T-cell (primary cell): ENCODE results near the gene PRODH2. TPM values are rescaled to one million over a fixed set of nuclear protein-coding genes. Genes with fewer than 3 reads are reported as not detected.

Source experiments
- ATAC-seq, 4 experiments: fragments of 200-7000 bp in 3 of 4; fragments of 150-1000 bp in 1 of 4; cut with Tn5 transposase; replicated peaks in 1 of 4; 1 replicate in 3 of 4; 2 replicates in 1 of 4; pipeline ENCODE4 v1.10.0; 2021; ENCODE audit warnings: moderate library complexity in 3 of 4, mild to moderate bottlenecking in 2 of 4, moderate number of reproducible peaks in 1 of 4
- CTCF ChIA-PET, 2 donors: fragments of 300-600 bp; sonication (Branson Sonifier 250); formaldehyde crosslinking; loops; one replicate each; lab custom pipeline; 2022; ENCODE audit warnings: antibody characterized with exemption in 2 of 2; lab: Charles Lee
- POLR2A ChIA-PET, 2 donors: fragments of 300-600 bp; sonication (Branson Sonifier 250); formaldehyde crosslinking; loops; one replicate each; lab custom pipeline; 2022; ENCODE audit warnings: antibody characterized with exemption in 2 of 2; lab: Charles Lee
- DNase-seq, 35 experiments: peaks; one replicate each; pipeline versions ENCODE4 v3.0.0 to v3.0.0-alpha.2; 2013 to 2023
- H3K27ac ChIP-seq: one replicate; pipeline ENCODE4 v1.5.1; 2013; ENCODE audit warnings: low read length
- H3K27me3 ChIP-seq, 2 experiments: replicated peaks in 1 of 2; 1 replicate in 1 of 2; 2 replicates in 1 of 2; pipeline versions ENCODE4 v1.6.1 to v1.7.0; 2013; ENCODE audit warnings: low read length in 1 of 2, mixed read lengths in 1 of 2; ENCODE audit not compliant: control insufficient read depth in 2 of 2, insufficient read depth in 2 of 2; ENCODE audit errors: extremely low read depth in 1 of 2
- H3K36me3 ChIP-seq, 2 donors: 1 replicate in 1 of 2; 2 replicates in 1 of 2; pipeline versions ENCODE4 v1.6.1 to v1.7.0; 2013; ENCODE audit warnings: low read length in 1 of 2; ENCODE audit not compliant: control insufficient read depth in 2 of 2, insufficient read depth in 1 of 2; ENCODE audit errors: extremely low read depth in 1 of 2
- H3K4me1 ChIP-seq, 2 experiments: 1 replicate in 1 of 2; 2 replicates in 1 of 2; pipeline versions ENCODE4 v1.6.1 to v1.7.0; 2013; ENCODE audit warnings: low read length in 2 of 2, mixed read lengths in 1 of 2; ENCODE audit not compliant: insufficient read depth in 2 of 2, control insufficient read depth in 1 of 2; ENCODE audit errors: extremely low read depth in 1 of 2
- H3K4me3 ChIP-seq, 2 donors: 1 replicate in 1 of 2; 2 replicates in 1 of 2; pipeline versions ENCODE4 v1.5.1 to v1.7.0; 2013; ENCODE audit warnings: mild to moderate bottlenecking in 2 of 2, low read length in 1 of 2, moderate library complexity in 1 of 2; ENCODE audit not compliant: control insufficient read depth in 1 of 2; ENCODE audit errors: extremely low read depth in 1 of 2
- H3K9me3 ChIP-seq: 2 replicates; pipeline ENCODE4 v1.7.0; 2013
- H3K27ac Mint-ChIP-seq, 2 donors: one replicate each; pipeline ENCODE4 v1.8.0; 2020 to 2021; ENCODE audit warnings: mild to moderate bottlenecking in 2 of 2, mixed read lengths in 2 of 2
- H3K27me3 Mint-ChIP-seq, 2 donors: one replicate each; pipeline ENCODE4 v1.8.0; 2021 to 2022; ENCODE audit warnings: mixed read lengths in 2 of 2
- H3K36me3 Mint-ChIP-seq: one replicate; pipeline ENCODE4 v1.8.0; 2021; ENCODE audit warnings: mixed read lengths
- H3K4me1 Mint-ChIP-seq, 3 donors: one replicate each; pipeline ENCODE4 v1.8.0; 2020 to 2022; ENCODE audit warnings: mixed read lengths in 3 of 3, mild to moderate bottlenecking in 1 of 3
- H3K4me3 Mint-ChIP-seq, 3 donors: one replicate each; pipeline ENCODE4 v1.8.0; 2020 to 2022; ENCODE audit warnings: mild to moderate bottlenecking in 3 of 3, mixed read lengths in 3 of 3, moderate library complexity in 3 of 3
- H3K9me3 Mint-ChIP-seq, 3 donors: one replicate each; pipeline ENCODE4 v1.8.0; 2020 to 2022; ENCODE audit warnings: mixed read lengths in 3 of 3
- WGBS: methylation state at CpG from one replicate; pipeline ENCODE4 v1.1.5; 2013; ENCODE audit warnings: missing lambda C conversion rate; ENCODE audit not compliant: insufficient coverage; 5-methylcytosine and 5-hydroxymethylcytosine counted together
- total RNA-seq, 35 experiments: library from RNA in 6 of 35; stranded (reverse) in 6 of 35; fragments of 120-200 nt in 1 of 35; gene quantifications; one replicate each; pipeline versions ENCODE4 v1.2.1 to v1.2.4 and lab custom pipeline; 2013 to 2026

Gene PRODH2
- total RNA-seq, 5 donors from 2014 or later (not counting 1 experiment from before 2014, with no cell fraction given) = not detected

DNA sequence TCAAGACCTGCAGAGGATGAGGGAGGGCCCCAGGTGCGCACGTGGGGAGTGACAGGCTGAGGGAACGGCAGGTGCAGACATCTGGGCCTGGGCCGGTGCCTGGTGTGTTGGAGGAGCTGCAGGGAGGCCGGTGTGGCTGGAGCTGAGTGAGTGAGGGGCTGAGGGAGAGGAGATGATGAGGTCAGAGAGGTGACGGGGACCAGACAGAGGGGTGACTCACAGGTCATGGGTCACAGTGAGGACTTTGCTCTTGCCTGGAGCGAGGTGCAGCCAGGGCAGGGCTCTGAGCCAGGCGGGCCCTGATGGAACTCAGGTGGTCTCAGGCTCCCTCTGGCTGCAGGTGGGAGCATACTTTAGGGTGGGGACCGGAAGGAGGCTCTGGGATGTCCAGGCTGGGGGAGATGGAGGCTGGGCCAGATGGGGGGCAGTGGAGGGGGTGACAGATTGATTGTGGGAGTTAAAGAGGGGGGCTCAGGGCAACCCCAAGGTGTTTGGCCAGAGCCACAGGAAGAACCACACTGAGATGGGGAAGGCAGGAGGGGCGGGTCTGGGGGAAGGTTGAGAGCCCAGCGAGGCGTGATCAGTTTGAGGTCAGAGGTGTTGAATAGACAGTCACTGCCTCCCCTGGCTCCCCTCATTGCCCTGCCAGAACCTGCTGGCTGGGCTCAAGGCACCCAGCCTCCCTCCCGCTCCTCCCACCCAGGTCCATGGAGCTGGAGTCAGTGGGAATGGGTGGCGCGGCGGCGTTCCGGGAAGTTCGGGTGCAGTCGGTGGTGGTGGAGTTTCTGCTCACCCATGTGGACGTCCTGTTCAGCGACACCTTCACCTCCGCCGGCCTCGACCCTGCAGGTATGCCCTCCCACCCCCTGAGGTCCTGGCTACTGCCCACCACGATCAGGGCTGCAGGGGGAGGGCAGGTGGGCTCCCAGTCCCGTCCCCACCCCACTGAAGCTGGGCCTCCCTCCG lies 28.9 kb downstream of the PRODH2 start:
- Histone ChIP-seq H3K9me3 (no peaks in the 10 kb centered on the region), H3K27me3 (no peaks in the 10 kb centered on the region), H3K36me3 (peaks cover 0 to 14% of the 10 kb centered on the region in 2 donors), H3K4me3 (no peak overlapping the region), H3K4me1 (no peaks in the 10 kb centered on the region), H3K27ac (no peak overlapping the region)
- Mint-ChIP-seq H3K27me3 (no peaks in the 10 kb centered on the region), H3K4me3 (no peak overlapping the region), H3K4me1 (no peaks in the 10 kb centered on the region), H3K36me3 (peaks cover 13% of the 10 kb centered on the region), H3K27ac (no peak overlapping the region), H3K9me3 (no peaks in the 10 kb centered on the region)
- ATAC-seq (no peak), DNase-seq (no peak)
- ChIA-PET POLR2A (no interaction called here), CTCF (interaction anchor here in 1 of 2 donors (0.6 kb wide), 1 partner anchor 142 kb away, joined by 3 read pairs; no protein-coding TSS in a partner anchor)
- WGBS = 91% methylated on average over 22 of the region's 28 CpGs

DNA sequence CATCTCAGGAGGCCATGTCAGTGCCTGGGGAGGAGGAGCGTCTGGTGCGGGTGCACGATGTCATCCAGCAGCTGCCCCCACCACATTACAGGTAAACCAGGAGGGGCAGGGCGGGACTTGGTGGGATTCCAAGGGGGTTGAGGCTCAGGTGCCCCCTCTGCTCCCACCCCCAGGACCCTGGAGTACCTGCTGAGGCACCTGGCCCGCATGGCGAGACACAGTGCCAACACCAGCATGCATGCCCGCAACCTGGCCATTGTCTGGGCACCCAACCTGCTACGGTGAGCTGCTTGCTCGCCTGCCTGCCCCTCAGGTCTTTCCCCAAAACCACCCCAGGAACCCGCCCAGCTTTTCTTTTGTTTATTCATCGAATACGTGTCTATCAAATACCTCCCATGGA lies 30.1 kb downstream of the PRODH2 start:
- DNase-seq (no peak), ATAC-seq (no peak)
- Mint-ChIP-seq H3K4me1 (no peaks in the 10 kb centered on the region), H3K27ac (no peak overlapping the region), H3K27me3 (no peaks in the 10 kb centered on the region), H3K36me3 (peaks cover 13% of the 10 kb centered on the region), H3K4me3 (no peak overlapping the region), H3K9me3 (no peaks in the 10 kb centered on the region)
- no peaks in the 10 kb centered on the region for H3K27me3 ChIP-seq
- H3K36me3 ChIP-seq = peaks cover 0 to 14% of the 10 kb centered on the region in 2 donors
- H3K9me3 ChIP-seq = no peaks in the 10 kb centered on the region
- no peak overlapping the region for H3K27ac ChIP-seq
- ChIA-PET CTCF (no interaction called here), POLR2A (no interaction called here)
- H3K4me3 ChIP-seq = no peak overlapping the region
- H3K4me1 ChIP-seq = no peaks in the 10 kb centered on the region
- WGBS = 98% methylated on average over 7 of the region's 12 CpGs

DNA sequence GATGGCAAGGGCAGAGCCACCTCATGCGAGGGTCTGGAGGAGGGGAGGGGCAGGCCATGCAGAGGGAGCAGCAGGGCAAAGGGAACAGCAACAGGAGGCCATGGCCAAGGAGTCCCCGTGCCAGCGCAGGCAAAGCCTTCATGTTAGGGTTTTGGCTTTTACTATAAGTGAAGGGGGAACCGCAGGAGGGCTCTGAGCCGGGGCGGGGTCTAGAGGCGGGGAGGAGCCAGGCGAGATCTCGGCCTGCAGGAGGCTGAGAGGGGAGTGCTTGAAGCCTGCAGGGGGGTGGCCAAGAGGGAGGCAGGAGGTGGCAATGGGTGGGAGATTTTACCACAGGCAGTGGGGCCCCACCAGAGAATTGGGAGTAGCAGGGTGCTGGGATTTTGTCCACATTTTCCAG lies 31.0 kb downstream of the PRODH2 start:
- DNase-seq (no peak), ATAC-seq (no peak)
- H3K27me3 ChIP-seq = no peaks in the 10 kb centered on the region
- no peaks in the 10 kb centered on the region for H3K9me3 ChIP-seq
- H3K36me3 ChIP-seq = peaks cover 0 to 14% of the 10 kb centered on the region in 2 donors
- POLR2A ChIA-PET = no interaction called here
- no peaks in the 10 kb centered on the region for H3K9me3 Mint-ChIP-seq
- no peak overlapping the region for H3K27ac Mint-ChIP-seq
- H3K4me1 ChIP-seq = peaks cover 0 to 2% of the 10 kb centered on the region in 2 experiments
- H3K36me3 Mint-ChIP-seq = peaks cover 13% of the 10 kb centered on the region
- CTCF ChIA-PET = no interaction called here
- no peak overlapping the region for H3K27ac ChIP-seq
- H3K4me3 ChIP-seq = no peak overlapping the region
- peaks cover 0 to 5% (median 3%) of the 10 kb centered on the region in 3 donors for H3K4me1 Mint-ChIP-seq
- WGBS = 95% methylated on average over 7 of the region's 9 CpGs
- no peaks in the 10 kb centered on the region for H3K27me3 Mint-ChIP-seq
- no peak overlapping the region for H3K4me3 Mint-ChIP-seq

DNA sequence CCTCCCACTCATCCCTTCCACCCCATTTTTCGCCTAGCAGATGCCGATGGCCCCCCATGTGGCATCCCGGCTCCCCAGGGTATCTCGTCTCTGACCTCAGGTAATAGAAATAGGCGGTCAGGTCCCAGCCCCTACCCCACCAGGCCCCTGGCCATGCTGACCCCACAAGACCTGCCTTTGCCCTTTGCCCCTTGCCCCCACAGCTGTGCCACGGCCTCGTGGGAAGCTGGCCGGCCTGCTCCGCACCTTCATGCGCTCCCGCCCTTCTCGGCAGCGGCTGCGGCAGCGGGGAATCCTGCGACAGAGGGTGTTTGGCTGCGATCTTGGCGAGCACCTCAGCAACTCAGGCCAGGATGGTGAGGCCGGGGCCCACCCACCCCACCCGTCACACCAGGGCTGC lies 31.9 kb downstream of the PRODH2 start:
- peaks cover 12% of the 10 kb centered on the region for H3K36me3 Mint-ChIP-seq
- Histone ChIP-seq H3K4me3 (no peak overlapping the region), H3K27me3 (no peaks in the 10 kb centered on the region), H3K9me3 (no peaks in the 10 kb centered on the region), H3K36me3 (peaks cover 0 to 10% of the 10 kb centered on the region in 2 donors), H3K4me1 (peaks cover 1 to 11% of the 10 kb centered on the region in 2 experiments), H3K27ac (no peak overlapping the region)
- peaks cover 2 to 10% (median 10%) of the 10 kb centered on the region in 3 donors for H3K4me1 Mint-ChIP-seq
- CTCF ChIA-PET = no interaction called here
- no peak overlapping the region for H3K4me3 Mint-ChIP-seq
- DNase-seq (no peak), ATAC-seq (no peak)
- POLR2A ChIA-PET = interaction anchor here in 1 of 2 donors (0.7 kb wide), 1 partner anchor 144 kb away, joined by 3 read pairs; no protein-coding TSS in a partner anchor
- no peak overlapping the region for H3K27ac Mint-ChIP-seq
- H3K9me3 Mint-ChIP-seq = no peaks in the 10 kb centered on the region
- no peaks in the 10 kb centered on the region for H3K27me3 Mint-ChIP-seq
- 98% methylated on average over 17 of the region's 20 CpGs for WGBS

DNA sequence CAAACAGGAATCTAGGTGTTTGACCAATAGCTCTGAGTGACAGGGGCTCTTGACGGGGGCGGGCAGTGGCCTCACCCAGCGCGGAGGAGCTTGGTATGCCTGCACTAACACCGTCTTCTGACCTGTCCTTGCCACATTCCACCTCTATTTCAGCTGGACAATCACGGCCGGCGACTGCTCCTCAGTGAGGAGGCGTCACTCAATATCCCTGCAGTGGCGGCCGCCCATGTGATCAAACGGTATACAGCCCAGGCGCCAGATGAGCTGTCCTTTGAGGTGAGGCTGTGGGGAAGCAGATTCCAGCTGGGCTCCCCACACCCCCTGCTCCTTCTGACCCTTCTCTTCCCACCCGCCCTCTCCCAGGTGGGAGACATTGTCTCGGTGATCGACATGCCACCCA lies 32.6 kb downstream of the PRODH2 start:
- DNase-seq (no peak), ATAC-seq (no peak)
- peaks cover 4 to 12% (median 11%) of the 10 kb centered on the region in 3 donors for H3K4me1 Mint-ChIP-seq
- H3K27me3 Mint-ChIP-seq = no peaks in the 10 kb centered on the region
- H3K4me3 ChIP-seq = no peak overlapping the region
- H3K27ac ChIP-seq = no peak overlapping the region
- peaks cover 2 to 13% of the 10 kb centered on the region in 2 experiments for H3K4me1 ChIP-seq
- peaks cover 0 to 5% of the 10 kb centered on the region in 2 donors for H3K36me3 ChIP-seq
- H3K9me3 Mint-ChIP-seq = no peaks in the 10 kb centered on the region
- no peak overlapping the region for H3K4me3 Mint-ChIP-seq
- POLR2A ChIA-PET = interaction anchor here in 1 of 2 donors (0.7 kb wide), 1 partner anchor 145 kb away, joined by 3 read pairs; no protein-coding TSS in a partner anchor
- H3K27me3 ChIP-seq = no peaks in the 10 kb centered on the region
- peaks cover 10% of the 10 kb centered on the region for H3K36me3 Mint-ChIP-seq
- no peaks in the 10 kb centered on the region for H3K9me3 ChIP-seq
- no peak overlapping the region for H3K27ac Mint-ChIP-seq
- WGBS = 98% methylated on average over 6 of the region's 16 CpGs
- CTCF ChIA-PET = no interaction called here

DNA sequence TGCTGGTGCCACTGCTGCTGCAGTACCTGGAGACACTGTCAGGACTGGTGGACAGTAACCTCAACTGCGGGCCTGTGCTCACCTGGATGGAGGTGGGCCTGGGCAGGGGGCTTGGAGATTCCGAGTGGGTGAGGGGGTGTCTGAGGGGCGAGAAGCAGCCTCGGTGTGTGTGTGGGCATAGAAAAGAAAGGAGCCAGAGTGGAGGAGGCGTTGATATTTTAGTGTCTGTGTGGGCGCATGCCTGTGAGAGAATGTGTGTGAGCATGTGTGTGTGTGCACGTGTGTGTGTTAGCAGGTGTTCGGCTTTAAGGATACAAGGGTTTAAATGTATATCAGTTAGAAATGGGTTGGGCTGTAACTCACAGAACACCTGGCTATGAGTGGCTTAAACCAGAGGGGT lies 33.6 kb downstream of the PRODH2 start:
- 83% methylated on average over 8 of the region's 8 CpGs for WGBS
- H3K4me1 ChIP-seq = peaks cover 4 to 19% of the 10 kb centered on the region in 2 experiments
- no peaks in the 10 kb centered on the region for H3K9me3 ChIP-seq
- no peak for DNase-seq
- no peak overlapping the region for H3K4me3 ChIP-seq
- no peak overlapping the region for H3K27ac ChIP-seq
- Mint-ChIP-seq H3K27me3 (no peaks in the 10 kb centered on the region), H3K4me3 (no peak overlapping the region), H3K4me1 (peaks cover 6 to 20% (median 20%) of the 10 kb centered on the region in 3 donors), H3K9me3 (no peaks in the 10 kb centered on the region), H3K27ac (no peak overlapping the region), H3K36me3 (peaks cover 10% of the 10 kb centered on the region)
- CTCF ChIA-PET = no interaction called here
- peaks cover 0 to 3% of the 10 kb centered on the region in 2 donors for H3K36me3 ChIP-seq
- POLR2A ChIA-PET = no interaction called here
- ATAC-seq = no peak
- H3K27me3 ChIP-seq = no peaks in the 10 kb centered on the region
